Tibial artery (tissue), 4 donors: Measurements from ENCODE around the gene EFEMP2.

Experiments used
- DNase-seq, 2 donors: peaks; one replicate each; pipeline ENCODE4 v3.0.0-alpha.2; 2019
- H3K27ac ChIP-seq, 2 donors: fragments of 200-600 bp; sonication (generic) in 1 of 2; 1 replicate in 1 of 2; 2 replicates in 1 of 2; pipeline ENCODE4 v1.5.1; 2018 to 2019; ENCODE audit warnings: mild to moderate bottlenecking in 1 of 2
- H3K27me3 ChIP-seq, 2 donors: fragments of 200-600 bp; sonication (generic) in 1 of 2; one replicate each; pipeline versions ENCODE4 v1.5.1 to v1.6.0; 2016 to 2019
- H3K36me3 ChIP-seq, 3 donors: fragments of 200-600 bp; sonication (generic) in 2 of 3; one replicate each; pipeline ENCODE4 v1.5.1; 2016 to 2019; ENCODE audit warnings: mild to moderate bottlenecking in 2 of 3
- H3K4me1 ChIP-seq, 4 donors: fragments of 200-600 bp; sonication (generic) in 2 of 4; 1 replicate in 3 of 4; 2 replicates in 1 of 4; pipeline ENCODE4 v1.5.1; 2016 to 2019
- H3K4me3 ChIP-seq, 2 donors: fragments of 200-600 bp; sonication (generic) in 1 of 2; 1 replicate in 1 of 2; 2 replicates in 1 of 2; pipeline ENCODE4 v1.5.1; 2018 to 2019; ENCODE audit warnings: mild to moderate bottlenecking in 2 of 2
- H3K9me3 ChIP-seq, 3 donors: fragments of 200-600 bp; sonication (generic) in 1 of 3; one replicate each; pipeline ENCODE4 v1.5.1; 2016 to 2019
- CTCF ChIP-seq, 2 experiments: fragments of 200-600 bp in 1 of 2; fragments of 450-650 bp in 1 of 2; IDR thresholded peaks; one replicate each; pipeline ENCODE4 v1.5.1; 2017 to 2019; ENCODE audit warnings: antibody characterized with exemption in 2 of 2, mild to moderate bottlenecking in 1 of 2, moderate library complexity in 1 of 2
- intact Hi-C: fragments of 100-400 bp; cut with DNase I; formaldehyde crosslinking; loops from one replicate; pipeline ENCODE4 v1.15.0; 2023; ENCODE audit warnings: low total_unique reads

The EFEMP2 gene

GRCh38 chr11:65870706-65871681 lies 1.6 kb downstream of the EFEMP2 start:
- H3K27me3 ChIP-seq = no peaks in the 10 kb centered on the region
- intact Hi-C loops = no loop called here
- peak overlapping the region; percentile 96 to 98 for H3K27ac ChIP-seq
- TF ChIP-seq CTCF (IDR thresholded peaks at IDR 0.05) = no peak
- peaks cover 0 to 34% (median 26%) of the 10 kb centered on the region in 4 donors for H3K4me1 ChIP-seq
- no peaks in the 10 kb centered on the region for H3K9me3 ChIP-seq
- peak in 1 of 2 donors; percentile 67 for DNase-seq
- H3K4me3 ChIP-seq = peak overlapping the region in 1 of 2 donors; percentile 76
- peaks cover 0 to 45% (median 33%) of the 10 kb centered on the region in 3 donors for H3K36me3 ChIP-seq

- no peak for TF ChIP-seq CTCF (IDR thresholded peaks at IDR 0.05)
- peak overlapping the region in 1 of 2 donors; percentile 98 for H3K27ac ChIP-seq
- H3K9me3 ChIP-seq = no peaks in the 10 kb centered on the region
- intact Hi-C loops = no loop called here
- no peak overlapping the region for H3K4me3 ChIP-seq
- peaks cover 4 to 52% (median 40%) of the 10 kb centered on the region in 3 donors for H3K36me3 ChIP-seq
- H3K27me3 ChIP-seq = no peaks in the 10 kb centered on the region
- DNase-seq = peak in 1 of 2 donors; percentile 64
- H3K4me1 ChIP-seq = peaks cover 0 to 34% (median 26%) of the 10 kb centered on the region in 4 donors
Observed at GRCh38 chr11:65870307-65870658, 2.3 kb downstream of the EFEMP2 start.

- H3K27me3 ChIP-seq = no peaks in the 10 kb centered on the region
- no peak overlapping the region for H3K4me3 ChIP-seq
- peaks cover 9 to 57% (median 45%) of the 10 kb centered on the region in 3 donors for H3K36me3 ChIP-seq
- peak in 1 of 2 donors; percentile 65 for DNase-seq
- TF ChIP-seq CTCF (IDR thresholded peaks at IDR 0.05) = no peak
- intact Hi-C loops = no loop called here
- H3K4me1 ChIP-seq = peaks cover 0 to 34% (median 26%) of the 10 kb centered on the region in 4 donors
- no peaks in the 10 kb centered on the region for H3K9me3 ChIP-seq
- peak overlapping the region in 1 of 2 donors; percentile 98 for H3K27ac ChIP-seq
Observed at GRCh38 chr11:65869643-65870306, 2.8 kb downstream of the EFEMP2 start.

- intact Hi-C loops = no loop called here
- H3K36me3 ChIP-seq = peaks cover 18 to 66% (median 54%) of the 10 kb centered on the region in 3 donors
Observed at GRCh38 chr11:65868907-65869306, 3.7 kb downstream of the EFEMP2 start.

More at GRCh38 chr11:65868907-65869306, 3.7 kb downstream of the EFEMP2 start:
- DNase-seq = no peak
- no peak for TF ChIP-seq CTCF (IDR thresholded peaks at IDR 0.05)
- peak overlapping the region in 1 of 2 donors; percentile 3 for H3K27ac ChIP-seq
- H3K27me3 ChIP-seq = no peaks in the 10 kb centered on the region
- no peak overlapping the region for H3K4me3 ChIP-seq
- H3K9me3 ChIP-seq = no peaks in the 10 kb centered on the region
- H3K4me1 ChIP-seq = peaks cover 0 to 31% (median 23%) of the 10 kb centered on the region in 4 donors
